Osteocyte (in vitro differentiated cells): ENCODE measurements around the gene TRERF1. TPM values are rescaled to one million over a fixed set of nuclear protein-coding genes. Genes with fewer than 3 reads are reported as not detected.
"Not testable (repeated sequence)": the region's sequence is repeated elsewhere in the genome, so short reads cannot be mapped to it uniquely, and the experiment has no call there.

Experiments used
- DNase-seq: peaks from one replicate; pipeline ENCODE4 v3.0.0; 2021; ENCODE audit warnings: mixed read lengths; ENCODE audit not compliant: unreplicated experiment; ENCODE audit errors: extremely low spot score
- H3K27ac Mint-ChIP-seq: one replicate; pipeline ENCODE4 v1.8.0; 2021; ENCODE audit warnings: mild to moderate bottlenecking, mixed read lengths; ENCODE audit not compliant: unreplicated experiment
- H3K27me3 Mint-ChIP-seq: one replicate; pipeline ENCODE4 v1.8.0; 2021; ENCODE audit warnings: mixed read lengths; ENCODE audit not compliant: unreplicated experiment
- H3K36me3 Mint-ChIP-seq: one replicate; pipeline ENCODE4 v1.8.0; 2021; ENCODE audit warnings: mixed read lengths; ENCODE audit not compliant: unreplicated experiment
- H3K4me1 Mint-ChIP-seq: one replicate; pipeline ENCODE4 v1.8.0; 2021; ENCODE audit warnings: mixed read lengths; ENCODE audit not compliant: unreplicated experiment
- H3K4me3 Mint-ChIP-seq: one replicate; pipeline ENCODE4 v1.8.0; 2021; ENCODE audit warnings: mild to moderate bottlenecking, moderate library complexity, mixed read lengths; ENCODE audit not compliant: unreplicated experiment
- H3K9me3 Mint-ChIP-seq: one replicate; pipeline ENCODE4 v1.8.0; 2021; ENCODE audit warnings: mixed read lengths; ENCODE audit not compliant: unreplicated experiment
- total RNA-seq: library from RNA; stranded (reverse); gene quantifications from 2 replicates; pipeline ENCODE4 v1.2.1, GENCODE V29; 2021
- TF ChIP-seq, protein P1 (sequence below): fragments of 200-600 bp; sonication (generic); IDR thresholded peaks from 2 replicates; pipeline ENCODE4 v1.5.0; 2021; ENCODE audit warnings: antibody characterized with exemption, mild to moderate bottlenecking, moderate library complexity

The TRERF1 gene
- total RNA-seq, 1 donor from 2014 or later = 6.4 TPM

DNA sequence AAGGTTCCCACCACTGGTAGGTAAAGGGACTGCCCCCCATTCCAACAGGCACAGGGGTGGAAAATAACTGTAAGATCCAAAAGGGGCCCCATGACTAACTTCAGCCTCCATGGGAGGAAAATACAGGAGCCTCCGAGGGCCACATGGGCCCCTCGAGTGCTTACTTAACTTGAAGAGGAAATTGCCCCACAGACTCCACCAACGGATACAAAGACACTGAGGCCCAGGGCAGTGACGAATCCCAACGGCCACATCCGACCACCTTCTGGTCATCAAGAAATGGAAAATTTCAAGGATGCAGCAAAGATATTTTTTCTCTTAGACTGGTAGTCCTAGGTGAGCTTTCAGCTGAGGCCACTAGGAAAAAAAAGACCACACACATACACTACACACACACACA is 118.1 kb downstream of the TRERF1 start:
- H3K4me3 Mint-ChIP-seq = no peak overlapping the region
- no peaks in the 10 kb centered on the region for H3K9me3 Mint-ChIP-seq
- H3K27me3 Mint-ChIP-seq = no peaks in the 10 kb centered on the region
- TF ChIP-seq, protein P1, sequence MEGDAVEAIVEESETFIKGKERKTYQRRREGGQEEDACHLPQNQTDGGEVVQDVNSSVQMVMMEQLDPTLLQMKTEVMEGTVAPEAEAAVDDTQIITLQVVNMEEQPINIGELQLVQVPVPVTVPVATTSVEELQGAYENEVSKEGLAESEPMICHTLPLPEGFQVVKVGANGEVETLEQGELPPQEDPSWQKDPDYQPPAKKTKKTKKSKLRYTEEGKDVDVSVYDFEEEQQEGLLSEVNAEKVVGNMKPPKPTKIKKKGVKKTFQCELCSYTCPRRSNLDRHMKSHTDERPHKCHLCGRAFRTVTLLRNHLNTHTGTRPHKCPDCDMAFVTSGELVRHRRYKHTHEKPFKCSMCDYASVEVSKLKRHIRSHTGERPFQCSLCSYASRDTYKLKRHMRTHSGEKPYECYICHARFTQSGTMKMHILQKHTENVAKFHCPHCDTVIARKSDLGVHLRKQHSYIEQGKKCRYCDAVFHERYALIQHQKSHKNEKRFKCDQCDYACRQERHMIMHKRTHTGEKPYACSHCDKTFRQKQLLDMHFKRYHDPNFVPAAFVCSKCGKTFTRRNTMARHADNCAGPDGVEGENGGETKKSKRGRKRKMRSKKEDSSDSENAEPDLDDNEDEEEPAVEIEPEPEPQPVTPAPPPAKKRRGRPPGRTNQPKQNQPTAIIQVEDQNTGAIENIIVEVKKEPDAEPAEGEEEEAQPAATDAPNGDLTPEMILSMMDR = no peak
- DNase-seq = no peak
- no peak overlapping the region for H3K27ac Mint-ChIP-seq
- H3K4me1 Mint-ChIP-seq = peaks cover 13% of the 10 kb centered on the region
- no peaks in the 10 kb centered on the region for H3K36me3 Mint-ChIP-seq

DNA sequence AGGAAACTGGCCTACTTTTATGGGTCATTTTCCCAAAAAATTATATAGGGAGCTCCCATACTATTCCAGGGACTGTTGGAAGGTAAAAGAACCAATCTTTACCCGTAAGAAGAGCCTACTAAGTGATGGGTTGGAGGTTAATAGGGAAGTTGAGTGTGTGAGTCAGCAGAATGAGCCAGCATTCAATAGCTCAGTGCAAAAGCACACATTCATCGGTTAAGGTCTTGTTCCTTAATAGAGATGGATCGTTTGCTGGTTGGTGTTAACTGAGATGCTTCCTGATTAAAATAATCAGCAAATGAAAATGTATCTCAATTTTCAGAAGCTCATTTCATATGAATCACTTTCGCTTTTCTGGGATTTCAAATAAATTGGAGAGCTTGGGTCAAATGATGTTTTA is 118.8 kb downstream of the TRERF1 start:
- Mint-ChIP-seq H3K9me3 (no peaks in the 10 kb centered on the region), H3K4me1 (peaks cover 6% of the 10 kb centered on the region), H3K27me3 (no peaks in the 10 kb centered on the region), H3K4me3 (no peak overlapping the region), H3K27ac (no peak overlapping the region), H3K36me3 (no peaks in the 10 kb centered on the region)
- TF ChIP-seq, protein P1 = no peak
- no peak for DNase-seq

DNA sequence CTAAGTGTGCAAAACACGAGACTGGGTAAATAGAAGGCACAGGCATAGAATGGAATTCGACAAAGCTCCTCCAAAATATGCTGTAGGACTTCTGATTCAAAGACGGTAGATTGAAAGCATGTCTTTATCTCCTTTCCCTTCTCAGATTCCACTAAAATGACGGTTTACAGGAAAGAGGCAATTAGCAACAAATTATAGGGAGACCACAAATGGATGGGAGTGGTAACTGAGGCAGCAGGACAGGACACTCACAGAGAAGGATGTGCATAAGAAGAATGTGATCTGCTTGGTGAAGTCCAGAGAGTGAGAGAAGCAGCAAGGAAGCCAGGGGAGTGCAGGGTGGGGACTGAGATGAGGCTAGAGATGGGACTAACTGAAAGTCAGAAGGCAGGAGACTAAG is 120.7 kb downstream of the TRERF1 start:
- Mint-ChIP-seq H3K27me3 (no peaks in the 10 kb centered on the region), H3K4me1 (no peaks in the 10 kb centered on the region), H3K9me3 (no peaks in the 10 kb centered on the region), H3K4me3 (no peak overlapping the region), H3K27ac (no peak overlapping the region), H3K36me3 (no peaks in the 10 kb centered on the region)
- TF ChIP-seq, protein P1 = no peak
- no peak for DNase-seq

DNA sequence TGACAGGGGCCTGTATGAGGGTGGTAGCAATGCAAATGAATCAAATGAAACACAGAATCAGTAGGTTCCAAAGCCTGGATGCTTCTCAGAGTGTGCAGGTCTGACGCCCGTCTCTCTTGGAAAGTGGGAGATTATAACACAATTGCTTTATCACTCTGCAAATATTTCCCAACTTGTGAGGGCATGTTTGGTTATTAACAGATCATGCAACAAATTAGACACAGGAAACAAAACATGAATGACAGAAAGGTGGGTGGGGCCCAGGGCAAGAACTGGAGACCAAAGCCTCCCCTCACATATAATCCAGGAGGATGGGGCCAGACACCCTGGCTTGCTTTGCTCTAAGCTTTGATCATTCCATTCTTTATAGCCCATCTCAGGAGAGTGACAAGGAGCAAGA is 125.5 kb downstream of the TRERF1 start:
- no peak overlapping the region for H3K4me3 Mint-ChIP-seq
- peaks cover 8% of the 10 kb centered on the region for H3K9me3 Mint-ChIP-seq
- H3K36me3 Mint-ChIP-seq = no peaks in the 10 kb centered on the region
- no peak overlapping the region for H3K27ac Mint-ChIP-seq
- H3K4me1 Mint-ChIP-seq = no peaks in the 10 kb centered on the region
- TF ChIP-seq, protein P1 = no peak
- no peaks in the 10 kb centered on the region for H3K27me3 Mint-ChIP-seq
- DNase-seq = no peak

DNA sequence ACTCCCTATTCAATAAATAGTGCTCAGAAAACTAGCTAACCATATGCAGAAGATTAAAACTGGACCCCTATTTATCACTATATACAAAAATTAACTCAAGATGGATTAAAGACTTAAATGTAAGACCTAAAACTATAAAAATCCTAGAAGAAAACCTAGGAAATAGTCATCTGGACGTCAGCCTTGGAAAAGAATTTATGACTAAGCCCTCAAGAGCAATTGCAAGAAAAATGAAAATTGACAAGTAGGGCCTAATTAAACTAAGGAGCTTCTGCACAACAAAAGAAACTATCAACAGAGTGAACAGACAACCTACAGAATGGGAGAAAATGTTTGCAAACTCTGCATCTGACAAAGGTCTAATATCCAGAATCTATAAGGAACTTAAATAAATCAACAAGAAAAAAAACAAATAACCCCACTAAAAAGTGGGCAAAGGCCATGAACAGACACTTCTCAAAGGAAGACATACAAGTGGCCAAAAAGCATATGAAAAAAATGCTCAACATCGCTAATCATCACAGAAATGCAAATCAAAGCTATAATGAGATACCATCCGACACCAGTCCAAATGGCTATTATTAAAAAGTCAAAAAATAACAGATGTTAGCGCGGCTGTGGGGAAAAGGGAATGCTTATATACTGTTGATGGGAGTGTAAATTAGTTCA is 126.9 kb downstream of the TRERF1 start:
- not testable (repeated sequence) for H3K27ac Mint-ChIP-seq, DNase-seq, H3K4me1 Mint-ChIP-seq, H3K36me3 Mint-ChIP-seq, H3K4me3 Mint-ChIP-seq, H3K27me3 Mint-ChIP-seq
- H3K9me3 Mint-ChIP-seq = peaks cover 14% of the 10 kb centered on the region
